BJ (cell line): ENCODE data around the gene GARIN5A. TPM values are rescaled to one million over a fixed set of nuclear protein-coding genes. Genes with fewer than 3 reads are reported as not detected.

ENCODE experiments used
- CTCF ChIA-PET: fragments of 350-600 bp; formaldehyde crosslinking; extraction: SDS; loops from one replicate; lab custom pipeline; 2021; ENCODE audit warnings: antibody characterized with exemption, inconsistent platforms; lab: Yijun Ruan, JAX
- POLR2A ChIA-PET: fragments of 300-600 bp; sonication (Branson Sonifier 250); formaldehyde crosslinking; extraction: SDS; loops from one replicate; lab custom pipeline; 2021; ENCODE audit warnings: antibody characterized with exemption; lab: Charles Lee
- DNase-seq: peaks from one replicate; pipeline ENCODE4 v3.0.0-alpha.2; 2011; ENCODE audit warnings: low read depth
- H3K27me3 ChIP-seq: 2 replicates; pipeline ENCODE4 v1.6.0; 2011; ENCODE audit warnings: low read length; ENCODE audit not compliant: control insufficient read depth, insufficient read depth
- H3K36me3 ChIP-seq: 2 replicates; pipeline ENCODE4 v1.5.1; 2011; ENCODE audit warnings: low read length; ENCODE audit not compliant: control insufficient read depth, insufficient read depth
- H3K4me3 ChIP-seq: 2 replicates; pipeline ENCODE4 v1.5.1; 2011; ENCODE audit warnings: low read depth, mild to moderate bottlenecking, control low read depth, low read length
- CTCF ChIP-seq: IDR thresholded peaks from 2 replicates; pipeline ENCODE4 v1.5.1; 2011; ENCODE audit warnings: low read depth, mild to moderate bottlenecking, control low read depth, inconsistent platforms, low read length, moderate library complexity; ENCODE audit not compliant: insufficient read depth
- polyA plus RNA-seq: library from polyadenylated mRNA; depleted of rRNA; stranded (reverse); fragments of >200 nt; gene quantifications from 2 replicates; pipeline ENCODE4 v1.2.3, GENCODE V29; 2011

GARIN5A gene
- polyA plus RNA-seq, 1 experiment, result 0.56 TPM

GRCh38 chr19:50437862-50438449, 38.7 kb downstream of the GARIN5A start:
- ChIA-PET POLR2A (no interaction called here), CTCF (interaction anchor here (0.6 kb wide), 1 partner anchor 75 kb away, joined by 3 read pairs; no protein-coding TSS in a partner anchor)
- Histone ChIP-seq H3K36me3 (no peaks in the 10 kb centered on the region), H3K4me3 (no peak overlapping the region), H3K27me3 (peaks cover 4% of the 10 kb centered on the region; the same call in 1 of the 2 replicates)
- no peak for TF ChIP-seq CTCF
- DNase-seq, result no peak

- H3K36me3 ChIP-seq, result no peaks in the 10 kb centered on the region
- no peak for DNase-seq
- POLR2A ChIA-PET, result no interaction called here
- CTCF ChIA-PET, result interaction anchor here (0.6 kb wide), 1 partner anchor 68 kb away, joined by 3 read pairs; no protein-coding TSS in a partner anchor
- no peak overlapping the region for H3K4me3 ChIP-seq
- H3K27me3 ChIP-seq, result peaks cover 9% of the 10 kb centered on the region
- TF ChIP-seq CTCF, result no peak
These were observed 41.0 kb downstream of the GARIN5A start for GRCh38 chr19:50435627-50436026.

GRCh38 chr19:50435221-50435620, 41.4 kb downstream of the GARIN5A start:
- H3K4me3 ChIP-seq, result no peak overlapping the region
- no peak for DNase-seq
- no peak for TF ChIP-seq CTCF
- peaks cover 9% of the 10 kb centered on the region for H3K27me3 ChIP-seq
- CTCF ChIA-PET, result no interaction called here
- POLR2A ChIA-PET, result no interaction called here
- H3K36me3 ChIP-seq, result no peaks in the 10 kb centered on the region

GRCh38 chr19:50434525-50434924, 42.1 kb downstream of the GARIN5A start:
- Histone ChIP-seq H3K27me3 (peaks cover 9% of the 10 kb centered on the region), H3K36me3 (no peaks in the 10 kb centered on the region), H3K4me3 (no peak overlapping the region)
- POLR2A ChIA-PET, result no interaction called here
- CTCF ChIA-PET, result interaction anchor here (1.1 kb wide), 1 partner anchor 11 kb away, joined by 3 read pairs; no protein-coding TSS in a partner anchor
- no peak for DNase-seq
- no peak for TF ChIP-seq CTCF

- no peak for TF ChIP-seq CTCF
- POLR2A ChIA-PET, result no interaction called here
- CTCF ChIA-PET, result interaction anchor here (1.1 to 1.5 kb wide), 2 partner anchors 10 to 24 kb away, joined by 3 read pairs; no protein-coding TSS in a partner anchor
These were observed 43.2 kb downstream of the GARIN5A start for GRCh38 chr19:50433201-50434180.

More at GRCh38 chr19:50433201-50434180, 43.2 kb downstream of the GARIN5A start:
- Histone ChIP-seq H3K4me3 (no peak overlapping the region), H3K27me3 (peaks cover 9% of the 10 kb centered on the region), H3K36me3 (no peaks in the 10 kb centered on the region)
- no peak for DNase-seq
